SU-DHL-6 (cell line): ENCODE results near the gene BNIP5.

Source experiments
- H2AFZ ChIP-seq: fragments of 200-600 bp; sonication (generic); 2 replicates; pipeline ENCODE4 v1.6.1; 2014; ENCODE audit warnings: low read depth, mild to moderate bottlenecking, moderate library complexity, mixed read lengths, antibody characterized with exemption, low read length; ENCODE audit not compliant: severe bottlenecking
- H3F3A ChIP-seq: fragments of 200-600 bp; shearing (Covaris generic); 2 replicates; pipeline ENCODE4 v1.6.0; 2016; ENCODE audit warnings: antibody characterized with exemption, mild to moderate bottlenecking; ENCODE audit not compliant: insufficient read depth
- H3K27ac ChIP-seq: fragments of 200-600 bp; sonication (generic); 2 replicates; pipeline ENCODE4 v1.5.1; 2016; ENCODE audit warnings: low read depth, mild to moderate bottlenecking, low read length, moderate library complexity, mixed read lengths
- H3K27me3 ChIP-seq: fragments of 200-600 bp; sonication (generic), shearing (Covaris generic); 2 replicates; pipeline ENCODE4 v1.6.0; 2014; ENCODE audit warnings: mild to moderate bottlenecking, low read length
- H3K36me3 ChIP-seq: fragments of 200-600 bp; sonication (generic); 2 replicates; pipeline ENCODE4 v1.6.1; 2014; ENCODE audit warnings: mild to moderate bottlenecking, low read length, mixed read lengths
- H3K4me2 ChIP-seq: fragments of 300-600, 200-600 bp; shearing (Covaris generic), sonication (generic); 2 replicates; pipeline ENCODE4 v1.6.0; 2014; ENCODE audit warnings: low read length, low read depth, mild to moderate bottlenecking; ENCODE audit not compliant: poor library complexity, severe bottlenecking
- H3K4me3 ChIP-seq: fragments of 200-600 bp; sonication (generic); 2 replicates; pipeline ENCODE4 v1.5.1; 2014; ENCODE audit warnings: antibody characterized with exemption, low read length, mild to moderate bottlenecking, mixed read lengths; ENCODE audit not compliant: insufficient read depth, poor library complexity, severe bottlenecking
- H3K79me2 ChIP-seq: fragments of 200-600 bp; sonication (generic); 2 replicates; pipeline ENCODE4 v1.6.1; 2014; ENCODE audit warnings: mild to moderate bottlenecking, low read length, moderate library complexity; ENCODE audit not compliant: insufficient read depth
- H3K9ac ChIP-seq: fragments of 200-600 bp; sonication (generic); 2 replicates; pipeline ENCODE4 v1.7.0; 2014; ENCODE audit warnings: mild to moderate bottlenecking, low read length
- H3K9me2 ChIP-seq: fragments of 200-600 bp; sonication (generic); replicated peaks from 2 replicates; pipeline ENCODE4 v1.6.1; 2014; ENCODE audit warnings: low read length; ENCODE audit not compliant: insufficient read depth
- H3K9me3 ChIP-seq: fragments of 200-600 bp; sonication (generic); 2 replicates; pipeline ENCODE4 v1.6.1; 2014; ENCODE audit warnings: low read length, mixed read lengths; ENCODE audit not compliant: insufficient read depth
- H4K20me1 ChIP-seq: fragments of 200-600 bp; sonication (generic); 2 replicates; pipeline ENCODE4 v1.6.1; 2014; ENCODE audit warnings: low read depth, mild to moderate bottlenecking, antibody characterized with exemption, low read length, moderate library complexity, mixed read lengths
- EZH2phosphoT487 ChIP-seq: fragments of 200-600 bp; sonication (generic), shearing (Covaris generic); conservative IDR thresholded peaks from 2 replicates; pipeline ENCODE4 v1.6.1; 2018; ENCODE audit warnings: mild to moderate bottlenecking, antibody characterized with exemption, low read length, moderate library complexity, mixed read lengths
- TF ChIP-seq, protein P1 (sequence below): fragments of 200-600 bp; sonication (generic); IDR thresholded peaks from one replicate; pipeline ENCODE4 v1.5.1; 2017; ENCODE audit warnings: antibody characterized with exemption, mild to moderate bottlenecking, low read length, moderate library complexity; ENCODE audit not compliant: insufficient read depth, poor library complexity, severe bottlenecking

The BNIP5 gene

GRCh38 chr6:36292170-36292569 is 44.5 kb downstream of the BNIP5 start:
- H3K79me2 ChIP-seq: no peaks in the 10 kb centered on the region
- no peak overlapping the region for H3K9ac ChIP-seq
- H2AFZ ChIP-seq: no peak overlapping the region
- H3K9me3 ChIP-seq: no peaks in the 10 kb centered on the region
- no peaks in the 10 kb centered on the region for H3K9me2 ChIP-seq
- TF ChIP-seq, protein P1, sequence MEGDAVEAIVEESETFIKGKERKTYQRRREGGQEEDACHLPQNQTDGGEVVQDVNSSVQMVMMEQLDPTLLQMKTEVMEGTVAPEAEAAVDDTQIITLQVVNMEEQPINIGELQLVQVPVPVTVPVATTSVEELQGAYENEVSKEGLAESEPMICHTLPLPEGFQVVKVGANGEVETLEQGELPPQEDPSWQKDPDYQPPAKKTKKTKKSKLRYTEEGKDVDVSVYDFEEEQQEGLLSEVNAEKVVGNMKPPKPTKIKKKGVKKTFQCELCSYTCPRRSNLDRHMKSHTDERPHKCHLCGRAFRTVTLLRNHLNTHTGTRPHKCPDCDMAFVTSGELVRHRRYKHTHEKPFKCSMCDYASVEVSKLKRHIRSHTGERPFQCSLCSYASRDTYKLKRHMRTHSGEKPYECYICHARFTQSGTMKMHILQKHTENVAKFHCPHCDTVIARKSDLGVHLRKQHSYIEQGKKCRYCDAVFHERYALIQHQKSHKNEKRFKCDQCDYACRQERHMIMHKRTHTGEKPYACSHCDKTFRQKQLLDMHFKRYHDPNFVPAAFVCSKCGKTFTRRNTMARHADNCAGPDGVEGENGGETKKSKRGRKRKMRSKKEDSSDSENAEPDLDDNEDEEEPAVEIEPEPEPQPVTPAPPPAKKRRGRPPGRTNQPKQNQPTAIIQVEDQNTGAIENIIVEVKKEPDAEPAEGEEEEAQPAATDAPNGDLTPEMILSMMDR: no peak
- TF ChIP-seq EZH2phosphoT487: no peak
- no peaks in the 10 kb centered on the region for H3K27me3 ChIP-seq
- H4K20me1 ChIP-seq: no peaks in the 10 kb centered on the region
- no peaks in the 10 kb centered on the region for H3F3A ChIP-seq
- H3K27ac ChIP-seq: no peak overlapping the region
- no peak overlapping the region for H3K4me3 ChIP-seq
- no peaks in the 10 kb centered on the region for H3K36me3 ChIP-seq
- no peak overlapping the region for H3K4me2 ChIP-seq

GRCh38 chr6:36290668-36291620 is 45.7 kb downstream of the BNIP5 start:
- no peak overlapping the region for H3K4me3 ChIP-seq
- H3K9me3 ChIP-seq: no peaks in the 10 kb centered on the region
- no peak overlapping the region for H2AFZ ChIP-seq
- no peaks in the 10 kb centered on the region for H3K79me2 ChIP-seq
- H4K20me1 ChIP-seq: no peaks in the 10 kb centered on the region
- H3K4me2 ChIP-seq: no peak overlapping the region
- no peaks in the 10 kb centered on the region for H3K36me3 ChIP-seq
- no peak for TF ChIP-seq EZH2phosphoT487
- TF ChIP-seq, protein P1: no peak
- H3F3A ChIP-seq: no peaks in the 10 kb centered on the region
- H3K9me2 ChIP-seq: no peaks in the 10 kb centered on the region
- no peak overlapping the region for H3K27ac ChIP-seq
- H3K9ac ChIP-seq: no peak overlapping the region
- H3K27me3 ChIP-seq: no peaks in the 10 kb centered on the region

GRCh38 chr6:36289281-36289878 is 47.3 kb downstream of the BNIP5 start:
- H3K4me2 ChIP-seq: no peak overlapping the region
- H4K20me1 ChIP-seq: no peaks in the 10 kb centered on the region
- peaks cover 3% of the 10 kb centered on the region; the same call in 1 of the 2 replicates for H3K27me3 ChIP-seq
- no peaks in the 10 kb centered on the region for H3K79me2 ChIP-seq
- H2AFZ ChIP-seq: no peak overlapping the region
- H3K9ac ChIP-seq: no peak overlapping the region
- H3K4me3 ChIP-seq: no peak overlapping the region
- no peaks in the 10 kb centered on the region for H3K9me3 ChIP-seq
- H3K27ac ChIP-seq: no peak overlapping the region
- H3F3A ChIP-seq: no peaks in the 10 kb centered on the region
- H3K36me3 ChIP-seq: no peaks in the 10 kb centered on the region
- H3K9me2 ChIP-seq: no peaks in the 10 kb centered on the region
- TF ChIP-seq, protein P1: no peak
- no peak for TF ChIP-seq EZH2phosphoT487
